ELF-1 (cell line): ENCODE data around the gene HES3.
"Not testable (repeated sequence)": the region's sequence is repeated elsewhere in the genome, so short reads cannot be mapped to it uniquely, and the experiment has no call there.

ENCODE experiments used
- DNase-seq: peaks from one replicate; pipeline ENCODE4 v3.0.0-alpha.2; 2016; ENCODE audit warnings: low read depth, low spot score

Gene HES3

GRCh38 chr1:6218375-6219164 lies 25.4 kb upstream of the HES3 start:
- DNase-seq, result no peak

GRCh38 chr1:6219641-6220040 lies 24.3 kb upstream of the HES3 start:
- not testable (repeated sequence) for DNase-seq

- DNase-seq, result peak; percentile 17
Observed at GRCh38 chr1:6220236-6220635, 23.7 kb upstream of the HES3 start.

GRCh38 chr1:6221210-6221784 lies 22.7 kb upstream of the HES3 start:
- no peak for DNase-seq

GRCh38 chr1:6222636-6223035 lies 21.3 kb upstream of the HES3 start:
- no peak for DNase-seq

GRCh38 chr1:6223617-6224016 lies 20.4 kb upstream of the HES3 start:
- DNase-seq, result no peak

- no peak for DNase-seq
Observed at GRCh38 chr1:6224718-6225117, 19.3 kb upstream of the HES3 start.

GRCh38 chr1:6225651-6226050 lies 18.3 kb upstream of the HES3 start:
- DNase-seq, result no peak

- no peak for DNase-seq
Observed at GRCh38 chr1:6233376-6233775, 10.6 kb upstream of the HES3 start.

- DNase-seq, result peak; percentile 29
Observed at GRCh38 chr1:6234502-6235295, 9.3 kb upstream of the HES3 start.

GRCh38 chr1:6235296-6235677 lies 8.7 kb upstream of the HES3 start:
- no peak for DNase-seq

- DNase-seq, result no peak
Observed at GRCh38 chr1:6237093-6237492, 6.9 kb upstream of the HES3 start.

GRCh38 chr1:6239213-6239752 lies 4.7 kb upstream of the HES3 start:
- peak; percentile 74 for DNase-seq

- peak; percentile 52 for DNase-seq
Observed at GRCh38 chr1:6239950-6240768, 3.8 kb upstream of the HES3 start.

- peak; percentile 33 for DNase-seq
Observed at GRCh38 chr1:6241107-6241886, 2.7 kb upstream of the HES3 start.

GRCh38 chr1:6241887-6242740 lies 1.9 kb upstream of the HES3 start:
- peak; percentile 81 for DNase-seq

- no peak for DNase-seq
Observed at GRCh38 chr1:6243053-6243834, 735 bp upstream of the HES3 start.

GRCh38 chr1:6244401-6245049 lies 546 bp downstream of the HES3 start:
- DNase-seq, result no peak
